ENCODE data around the gene ATP5F1C.
"Not testable (repeated sequence)": the region's sequence is repeated elsewhere in the genome, so short reads cannot be mapped to it uniquely, and the experiment has no call there.

Gene ATP5F1C

DNA sequence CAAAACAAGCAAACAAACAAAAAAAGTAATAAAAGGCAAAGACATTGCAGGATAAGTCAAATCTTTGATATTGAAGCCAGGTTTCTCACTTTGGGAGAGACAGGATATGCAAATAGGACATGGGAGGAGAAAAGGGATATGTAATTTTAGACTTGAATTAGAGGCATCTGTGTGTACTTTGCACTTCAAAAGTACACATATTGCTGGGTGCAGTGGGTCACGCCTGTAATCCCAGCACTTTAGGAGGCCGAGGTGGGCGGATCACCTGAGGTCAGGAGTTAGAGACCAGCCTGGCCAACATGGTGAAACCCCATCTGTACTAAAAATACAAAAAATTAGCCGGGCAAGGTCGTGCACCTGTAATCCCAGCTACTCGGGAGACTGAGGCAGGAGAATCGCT is 23.8 kb downstream of the ATP5F1C start:
- H3K9me3 Mint-ChIP-seq; H3K27ac Mint-ChIP-seq; DNase-seq (ENCODE audit: low spot score in 2 of 2); H3K4me3 Mint-ChIP-seq; H3K4me1 Mint-ChIP-seq; ATAC-seq: not testable (repeated sequence)
- H3K36me3 Mint-ChIP-seq = peaks cover 24% of the 10 kb centered on the region

GRCh38 chr10:7813481-7813880 is 25.5 kb downstream of the ATP5F1C start:
- Mint-ChIP-seq H3K27ac (no peak overlapping the region), H3K4me1 (peaks cover 7% of the 10 kb centered on the region), H3K4me3 (no peak overlapping the region), H3K36me3 (peaks cover 13% of the 10 kb centered on the region), H3K9me3 (no peaks in the 10 kb centered on the region)
- ATAC-seq (no peak), DNase-seq (ENCODE audit: low spot score in 2 of 2) (no peak)

DNA sequence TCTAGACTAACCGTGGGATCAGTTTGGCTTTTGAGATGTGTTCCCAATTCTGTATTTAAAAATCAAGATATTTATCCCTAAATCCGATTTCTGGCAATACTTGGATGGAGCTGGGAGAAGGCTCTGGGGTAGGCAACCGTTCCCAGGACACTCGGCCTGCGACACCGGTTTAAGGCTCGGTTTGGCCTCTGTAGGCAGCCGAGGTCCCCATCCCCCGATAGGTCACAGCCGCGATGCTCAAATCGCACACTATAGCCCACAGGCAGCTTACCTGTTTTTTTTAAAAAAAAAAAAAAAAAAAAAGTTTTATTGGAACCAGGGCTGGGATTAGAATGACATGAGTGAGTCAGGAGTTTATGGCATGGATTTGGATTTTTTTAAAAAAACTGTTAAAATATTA is 29.6 kb downstream of the ATP5F1C start:
- H3K27ac Mint-ChIP-seq = peak overlapping the region; percentile 97
- DNase-seq (ENCODE audit: low spot score in 2 of 2) (no peak), ATAC-seq (no peak)
- peaks cover 34% of the 10 kb centered on the region for H3K4me1 Mint-ChIP-seq
- peak overlapping the region; percentile 98 for H3K4me3 Mint-ChIP-seq
- no peaks in the 10 kb centered on the region for H3K9me3 Mint-ChIP-seq
- peaks cover 23% of the 10 kb centered on the region for H3K36me3 Mint-ChIP-seq

DNA sequence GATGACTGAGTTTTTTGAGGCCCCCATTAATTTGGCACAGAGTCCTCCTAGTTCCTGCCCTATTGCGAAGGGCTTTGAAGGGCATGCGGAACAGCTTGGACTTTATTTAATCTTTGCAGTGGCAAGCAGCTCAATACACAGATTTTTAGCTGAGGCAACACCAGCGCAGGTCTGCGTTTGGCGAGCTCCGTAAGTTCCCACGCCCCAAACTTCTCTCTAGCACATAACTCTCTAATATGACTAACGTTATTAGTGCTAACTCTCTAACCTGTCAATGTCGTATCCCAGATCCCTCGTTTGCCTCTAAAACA is 30.0 kb downstream of the ATP5F1C start:
- H3K27ac Mint-ChIP-seq = peak overlapping the region; percentile 97
- H3K9me3 Mint-ChIP-seq = no peaks in the 10 kb centered on the region
- ATAC-seq = no peak
- peaks cover 26% of the 10 kb centered on the region for H3K36me3 Mint-ChIP-seq
- no peak for DNase-seq (ENCODE audit: low spot score in 2 of 2)
- peaks cover 34% of the 10 kb centered on the region for H3K4me1 Mint-ChIP-seq
- peak overlapping the region; percentile 98 for H3K4me3 Mint-ChIP-seq

DNA sequence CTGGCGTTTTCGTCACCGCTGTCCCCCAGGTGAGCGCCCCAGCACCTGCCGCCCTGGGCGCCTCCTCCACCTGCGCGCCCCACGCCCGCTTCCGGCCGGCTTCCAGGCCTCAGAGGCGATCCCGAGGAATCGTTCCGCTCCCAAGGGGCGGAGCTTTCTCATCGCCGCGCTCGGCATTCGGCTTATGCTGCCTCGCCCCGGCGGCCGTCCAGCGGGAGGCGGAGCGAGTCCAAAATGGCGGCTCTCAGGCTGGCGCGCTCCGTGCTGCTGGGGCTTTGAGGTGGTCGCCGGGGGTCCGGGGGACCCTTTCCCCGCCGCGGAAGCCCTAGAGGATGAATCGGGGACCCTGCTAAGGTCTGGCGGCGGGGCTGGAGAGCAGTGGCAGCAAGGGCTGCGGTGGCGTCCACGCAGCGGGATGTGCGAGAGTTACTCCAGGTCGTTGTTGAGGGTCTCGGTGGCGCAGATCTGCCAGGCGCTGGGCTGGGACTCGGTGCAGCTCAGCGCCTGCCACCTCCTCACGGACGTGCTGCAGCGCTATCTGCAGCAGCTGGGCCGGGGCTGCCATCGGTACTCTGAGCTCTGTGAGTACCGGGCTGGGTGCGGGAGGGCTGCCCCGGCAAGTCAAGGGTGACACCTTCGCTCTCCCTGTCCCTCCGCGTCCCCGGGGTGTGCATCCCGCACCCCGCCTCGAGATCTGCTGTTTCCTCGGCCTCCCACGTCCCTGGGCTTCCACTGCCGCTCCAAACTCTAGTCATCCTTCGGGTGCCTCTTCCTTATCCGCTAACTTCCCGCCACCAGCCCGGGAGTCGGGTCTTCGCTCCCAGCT is 30.5 kb downstream of the ATP5F1C start, which contains the start of gene TAF3:
TAF3 (plus strand) TSS at position 211 of the 826 bp plus-strand sequence; CDS start at position 416, 205 bp downstream.
- peaks cover 32% of the 10 kb centered on the region for H3K36me3 Mint-ChIP-seq
- ATAC-seq (peak; percentile 93), DNase-seq (ENCODE audit: low spot score in 2 of 2) (peak; percentile 90 to 96)
- H3K4me3 Mint-ChIP-seq = peak within 1 kb of the TSS; percentile 98
- no peaks in the 10 kb centered on the region for H3K9me3 Mint-ChIP-seq
- H3K4me1 Mint-ChIP-seq = peaks cover 34% of the 10 kb centered on the region
- H3K27ac Mint-ChIP-seq = peak within 1 kb of the TSS; percentile 97

DNA sequence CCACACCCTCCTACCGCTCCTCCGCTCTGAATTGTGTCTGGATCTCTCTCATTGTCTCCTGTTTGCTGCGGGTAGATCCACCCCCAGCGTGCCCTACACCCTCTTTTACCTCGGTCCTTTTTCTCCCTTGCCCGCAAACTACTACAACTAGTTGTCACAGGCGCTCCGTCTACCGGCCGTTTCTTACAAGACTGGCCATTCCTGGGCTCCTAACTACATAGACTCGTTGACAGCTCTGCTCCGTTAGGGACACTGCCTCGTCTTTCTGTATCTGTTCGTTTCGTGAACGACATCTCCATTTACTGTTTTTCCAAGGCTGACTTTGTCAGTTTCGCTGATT is 31.1 kb downstream of the ATP5F1C start:
- peaks cover 38% of the 10 kb centered on the region for H3K36me3 Mint-ChIP-seq
- no peaks in the 10 kb centered on the region for H3K9me3 Mint-ChIP-seq
- peak overlapping the region; percentile 98 for H3K4me3 Mint-ChIP-seq
- H3K27ac Mint-ChIP-seq = peak overlapping the region; percentile 97
- peak; percentile 57 for ATAC-seq
- DNase-seq (ENCODE audit: low spot score in 2 of 2) = peak in 1 of 2 donors; percentile 62
- H3K4me1 Mint-ChIP-seq = peaks cover 34% of the 10 kb centered on the region

GRCh38 chr10:7824251-7824650 is 36.3 kb downstream of the ATP5F1C start:
- Mint-ChIP-seq H3K9me3 (no peaks in the 10 kb centered on the region), H3K4me3 (no peak overlapping the region), H3K27ac (no peak overlapping the region), H3K4me1 (peaks cover 49% of the 10 kb centered on the region), H3K36me3 (peaks cover 69% of the 10 kb centered on the region)
- ATAC-seq = no peak
- no peak for DNase-seq (ENCODE audit: low spot score in 2 of 2)

DNA sequence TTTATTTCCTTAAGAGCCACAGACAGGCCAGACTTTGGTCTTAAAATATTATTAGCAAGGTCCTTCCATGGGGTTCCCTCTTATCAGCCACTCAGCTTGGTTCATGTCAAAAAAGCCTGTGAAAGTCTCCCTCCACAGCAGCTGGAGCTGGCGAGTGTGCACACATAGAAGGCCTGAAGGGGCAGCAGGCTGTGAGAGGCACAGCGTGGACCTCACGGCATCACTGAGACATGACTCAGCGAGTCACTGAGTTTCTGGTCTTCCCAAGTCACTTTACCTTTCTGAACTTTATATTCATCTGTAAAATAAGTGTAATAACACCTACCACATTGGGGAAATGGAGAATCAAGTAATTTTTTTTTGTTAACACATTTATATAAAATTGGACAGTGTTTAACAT is 39.0 kb downstream of the ATP5F1C start:
- ATAC-seq = peak; percentile 58
- H3K4me1 Mint-ChIP-seq = peaks cover 37% of the 10 kb centered on the region
- H3K36me3 Mint-ChIP-seq = peaks cover 79% of the 10 kb centered on the region
- H3K4me3 Mint-ChIP-seq = no peak overlapping the region
- H3K9me3 Mint-ChIP-seq = no peaks in the 10 kb centered on the region
- peak overlapping the region; percentile 9 for H3K27ac Mint-ChIP-seq
- DNase-seq (ENCODE audit: low spot score in 2 of 2) = no peak

GRCh38 chr10:7829289-7829834 is 41.4 kb downstream of the ATP5F1C start:
- ATAC-seq = no peak
- H3K27ac Mint-ChIP-seq = no peak overlapping the region
- no peak overlapping the region for H3K4me3 Mint-ChIP-seq
- no peak for DNase-seq (ENCODE audit: low spot score in 2 of 2)
- H3K9me3 Mint-ChIP-seq = no peaks in the 10 kb centered on the region
- H3K4me1 Mint-ChIP-seq = peaks cover 49% of the 10 kb centered on the region
- peaks cover 55% of the 10 kb centered on the region for H3K36me3 Mint-ChIP-seq

- H3K4me3 Mint-ChIP-seq = no peak overlapping the region
- H3K9me3 Mint-ChIP-seq = no peaks in the 10 kb centered on the region
- peaks cover 28% of the 10 kb centered on the region for H3K36me3 Mint-ChIP-seq
- ATAC-seq (no peak), DNase-seq (ENCODE audit: low spot score in 2 of 2) (no peak)
- no peak overlapping the region for H3K27ac Mint-ChIP-seq
- H3K4me1 Mint-ChIP-seq = peaks cover 48% of the 10 kb centered on the region
Measured at GRCh38 chr10:7832060-7832459, 44.1 kb downstream of the ATP5F1C start.

DNA sequence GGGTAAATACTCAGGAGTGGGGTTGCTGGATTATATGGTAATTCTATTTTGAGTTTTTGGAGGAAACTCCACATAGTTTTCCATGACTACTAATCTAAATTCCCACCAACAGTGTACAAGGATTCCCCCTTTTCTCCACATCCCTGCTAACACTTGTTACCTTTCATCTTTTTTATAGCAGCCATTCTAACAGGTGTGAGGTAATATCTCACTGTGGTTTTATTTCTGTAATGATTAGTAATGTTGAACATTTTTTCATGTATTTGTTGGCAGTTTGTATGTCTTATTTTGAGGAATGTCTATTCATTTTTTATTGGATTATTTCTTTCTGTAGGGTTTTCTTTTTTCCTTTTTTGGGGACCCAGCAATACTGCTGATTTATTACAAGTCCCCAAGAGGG is 45.2 kb downstream of the ATP5F1C start:
- H3K36me3 Mint-ChIP-seq = peaks cover 21% of the 10 kb centered on the region
- H3K4me3 Mint-ChIP-seq = no peak overlapping the region
- H3K9me3 Mint-ChIP-seq = no peaks in the 10 kb centered on the region
- no peak overlapping the region for H3K27ac Mint-ChIP-seq
- no peak for DNase-seq (ENCODE audit: low spot score in 2 of 2)
- ATAC-seq = no peak
- H3K4me1 Mint-ChIP-seq = peaks cover 37% of the 10 kb centered on the region

DNA sequence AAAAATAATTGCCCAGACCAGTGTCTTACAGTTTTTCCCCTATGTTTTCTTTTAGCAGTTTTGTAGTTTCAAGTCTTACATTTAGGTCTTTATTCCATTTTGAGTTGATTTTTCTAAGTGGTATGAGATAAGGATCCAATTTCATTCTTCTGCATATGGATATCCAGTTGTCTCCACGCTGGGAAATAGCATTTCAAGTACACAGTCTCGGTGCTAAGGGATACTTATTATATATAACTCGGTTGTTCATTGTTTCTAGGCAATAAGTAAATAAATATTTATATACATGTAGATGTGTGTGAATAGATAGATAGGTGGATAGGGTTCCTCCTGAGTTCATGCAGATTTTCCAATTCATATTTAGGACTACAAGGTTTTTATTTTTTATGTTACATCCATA is 46.3 kb downstream of the ATP5F1C start:
- H3K4me1 Mint-ChIP-seq = peaks cover 32% of the 10 kb centered on the region

DNA sequence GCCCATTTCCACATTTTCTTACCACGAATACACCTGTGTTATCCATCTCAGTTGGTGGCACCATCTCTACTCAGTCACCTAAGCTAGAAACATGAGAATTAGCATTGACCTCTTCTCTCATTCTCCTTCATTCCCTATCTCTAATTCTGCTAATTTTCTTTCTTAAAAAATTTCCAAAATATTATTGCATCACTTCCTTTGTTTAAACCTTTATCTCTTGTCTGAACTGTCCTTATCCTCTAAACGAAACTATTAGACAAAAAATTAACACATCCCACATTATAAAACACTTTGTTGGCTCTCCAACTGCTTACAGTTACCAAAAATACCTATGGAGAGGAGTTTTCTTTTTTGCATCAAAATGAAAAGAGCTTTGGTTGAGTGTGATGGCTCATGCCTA is 48.6 kb downstream of the ATP5F1C start:
- ATAC-seq (no peak), DNase-seq (ENCODE audit: low spot score in 2 of 2) (no peak)
- H3K4me1 Mint-ChIP-seq = peaks cover 22% of the 10 kb centered on the region
- no peaks in the 10 kb centered on the region for H3K9me3 Mint-ChIP-seq
- no peak overlapping the region for H3K4me3 Mint-ChIP-seq
- peak overlapping the region; percentile 75 for H3K27ac Mint-ChIP-seq
- peaks cover 13% of the 10 kb centered on the region for H3K36me3 Mint-ChIP-seq

More for the DNA sequence above, 46.3 kb downstream of the ATP5F1C start:
- DNase-seq (ENCODE audit: low spot score in 2 of 2) = no peak
- Mint-ChIP-seq H3K27ac (no peak overlapping the region), H3K4me3 (no peak overlapping the region), H3K9me3 (no peaks in the 10 kb centered on the region), H3K36me3 (peaks cover 14% of the 10 kb centered on the region)
- ATAC-seq = no peak

DNA sequence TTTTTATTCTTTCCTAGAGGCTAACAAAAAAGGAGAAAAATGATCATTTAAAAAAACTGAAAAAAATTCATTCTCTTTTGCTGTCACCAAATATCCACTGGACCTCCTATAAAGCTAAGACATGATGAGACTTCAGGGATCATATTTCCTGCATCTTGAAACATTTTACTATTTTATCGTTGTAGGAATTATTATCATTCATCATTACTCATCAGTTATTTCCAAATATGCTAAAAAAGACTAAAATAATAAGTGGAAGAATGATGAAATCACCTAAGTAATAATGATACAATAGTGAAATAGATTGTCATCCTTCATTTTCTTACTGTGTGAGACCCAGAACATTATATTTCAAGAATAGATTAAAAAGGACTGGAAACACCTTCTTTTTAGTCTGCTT is 58.6 kb downstream of the ATP5F1C start:
- Mint-ChIP-seq H3K4me1 (peaks cover 13% of the 10 kb centered on the region), H3K9me3 (no peaks in the 10 kb centered on the region), H3K4me3 (no peak overlapping the region), H3K27ac (no peak overlapping the region), H3K36me3 (peaks cover 5% of the 10 kb centered on the region)
- DNase-seq (ENCODE audit: low spot score in 2 of 2) (no peak), ATAC-seq (no peak)

GRCh38 chr10:7853226-7853842 is 65.4 kb downstream of the ATP5F1C start:
- ATAC-seq = no peak
- no peak overlapping the region for H3K4me3 Mint-ChIP-seq
- H3K36me3 Mint-ChIP-seq = peaks cover 5% of the 10 kb centered on the region
- DNase-seq (ENCODE audit: low spot score in 2 of 2) = no peak
- no peaks in the 10 kb centered on the region for H3K9me3 Mint-ChIP-seq
- no peak overlapping the region for H3K27ac Mint-ChIP-seq
- peaks cover 34% of the 10 kb centered on the region for H3K4me1 Mint-ChIP-seq

DNA sequence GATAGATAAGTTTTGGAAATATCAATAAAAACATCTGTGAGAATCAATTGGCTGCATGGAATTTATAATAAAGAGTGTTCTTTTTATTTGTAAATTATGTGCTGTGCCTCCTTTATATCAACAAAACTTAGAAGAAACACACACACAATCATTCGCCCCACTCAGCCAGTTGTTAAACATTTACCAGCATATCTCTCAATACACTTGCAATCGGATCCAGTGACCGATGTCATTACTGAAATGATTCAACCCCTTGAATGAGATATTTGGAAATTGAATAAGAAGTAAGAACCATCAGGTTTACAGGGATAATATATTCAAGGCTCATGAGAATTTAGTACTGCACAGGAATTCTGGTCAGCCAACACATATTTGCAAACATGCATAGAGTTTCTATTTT is 65.9 kb downstream of the ATP5F1C start:
- Mint-ChIP-seq H3K36me3 (peaks cover 5% of the 10 kb centered on the region), H3K4me1 (peaks cover 31% of the 10 kb centered on the region), H3K9me3 (no peaks in the 10 kb centered on the region), H3K4me3 (no peak overlapping the region), H3K27ac (no peak overlapping the region)
- ATAC-seq = no peak
- DNase-seq (ENCODE audit: low spot score in 2 of 2) = no peak

Measured in stimulated activated effector memory CD8-positive, alpha-beta T cell treated with anti-CD3 and anti-CD28 coated beads, Interleukin-12 subunit alpha, Interleukin-12 subunit beta, amount 100 ng/mL, for 72 hours (primary cell).